Gastrocnemius medialis (tissue), 4 donors: ENCODE data around the gene RAD51B.

Experiments used
- POLR2A ChIP-seq, 2 donors: fragments of 450-650 bp; IDR thresholded peaks; one replicate each; pipeline ENCODE4 v1.6.1; 2017; ENCODE audit warnings: antibody characterized with exemption in 2 of 2, mild to moderate bottlenecking in 2 of 2, moderate library complexity in 2 of 2
- TF ChIP-seq, protein P1 (sequence below), 5 experiments: fragments of 450-650 bp in 3 of 5; fragments of 200-600 bp in 2 of 5; sonication (generic) in 2 of 5; IDR thresholded peaks in 4 of 5; conservative IDR thresholded peaks in 1 of 5; 1 replicate in 4 of 5; 2 replicates in 1 of 5; pipeline ENCODE4 v1.5.1; 2016 to 2019; ENCODE audit warnings: antibody characterized with exemption in 5 of 5, mild to moderate bottlenecking in 3 of 5, moderate library complexity in 3 of 5

- TF ChIP-seq, protein P1, sequence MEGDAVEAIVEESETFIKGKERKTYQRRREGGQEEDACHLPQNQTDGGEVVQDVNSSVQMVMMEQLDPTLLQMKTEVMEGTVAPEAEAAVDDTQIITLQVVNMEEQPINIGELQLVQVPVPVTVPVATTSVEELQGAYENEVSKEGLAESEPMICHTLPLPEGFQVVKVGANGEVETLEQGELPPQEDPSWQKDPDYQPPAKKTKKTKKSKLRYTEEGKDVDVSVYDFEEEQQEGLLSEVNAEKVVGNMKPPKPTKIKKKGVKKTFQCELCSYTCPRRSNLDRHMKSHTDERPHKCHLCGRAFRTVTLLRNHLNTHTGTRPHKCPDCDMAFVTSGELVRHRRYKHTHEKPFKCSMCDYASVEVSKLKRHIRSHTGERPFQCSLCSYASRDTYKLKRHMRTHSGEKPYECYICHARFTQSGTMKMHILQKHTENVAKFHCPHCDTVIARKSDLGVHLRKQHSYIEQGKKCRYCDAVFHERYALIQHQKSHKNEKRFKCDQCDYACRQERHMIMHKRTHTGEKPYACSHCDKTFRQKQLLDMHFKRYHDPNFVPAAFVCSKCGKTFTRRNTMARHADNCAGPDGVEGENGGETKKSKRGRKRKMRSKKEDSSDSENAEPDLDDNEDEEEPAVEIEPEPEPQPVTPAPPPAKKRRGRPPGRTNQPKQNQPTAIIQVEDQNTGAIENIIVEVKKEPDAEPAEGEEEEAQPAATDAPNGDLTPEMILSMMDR (IDR thresholded peaks at IDR 0.05 in 4 of 5, conservative IDR thresholded peaks at IDR 0.05 in 1 of 5): no peak
- TF ChIP-seq POLR2A (IDR thresholded peaks at IDR 0.05): no peak
Measured at GRCh38 chr14:68528040-68528687, 708.6 kb downstream of the RAD51B start.
